Measurements from ENCODE around the gene METTL16.
"Not testable (repeated sequence)": the region's sequence is repeated elsewhere in the genome, so short reads cannot be mapped to it uniquely, and the experiment has no call there.

Gene METTL16

GRCh38 chr17:2447479-2447878 is 64.2 kb downstream of the METTL16 start:
- not testable (repeated sequence) for DNase-seq

GRCh38 chr17:2445638-2446037 is 66.0 kb downstream of the METTL16 start:
- no peak for DNase-seq

DNA sequence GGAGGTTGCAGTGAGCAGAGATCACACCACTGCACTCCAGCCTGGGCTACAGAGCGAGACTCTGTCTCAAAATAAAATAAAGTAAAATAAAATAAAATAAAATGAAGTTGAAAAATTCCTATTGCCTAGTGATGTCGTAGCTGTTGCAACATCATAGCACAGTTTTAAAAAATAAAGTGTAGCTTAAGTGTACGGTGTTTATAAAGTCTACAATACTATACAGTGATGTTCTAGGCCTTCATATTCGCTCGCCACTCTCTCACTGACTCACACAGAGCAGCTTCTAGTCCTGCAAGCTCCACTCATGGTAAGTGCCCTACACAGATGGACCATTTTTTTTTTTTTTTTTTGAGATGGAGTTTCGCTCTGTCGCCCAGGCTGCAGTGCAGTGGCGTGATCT is 67.3 kb downstream of the METTL16 start:
- no peak for DNase-seq

DNA sequence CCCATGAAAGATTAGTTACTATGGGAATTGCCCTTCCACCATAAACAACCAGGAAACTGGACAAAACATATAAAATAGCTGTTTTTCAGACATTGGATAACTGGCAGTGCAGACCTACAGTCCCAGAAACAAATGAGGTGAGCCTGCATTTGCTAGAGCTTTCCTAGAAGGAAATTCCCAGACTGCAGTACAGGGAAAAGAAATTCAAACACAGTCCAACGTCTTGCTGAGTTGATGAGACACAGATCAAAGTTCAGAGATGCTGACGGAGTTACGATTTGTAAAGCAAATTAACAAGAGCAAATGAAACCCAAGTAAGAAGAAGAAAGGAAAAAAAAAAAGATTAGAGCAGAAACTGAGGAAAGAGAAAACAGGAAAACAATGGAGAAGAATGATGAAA is 69.5 kb downstream of the METTL16 start:
- DNase-seq = no peak

DNA sequence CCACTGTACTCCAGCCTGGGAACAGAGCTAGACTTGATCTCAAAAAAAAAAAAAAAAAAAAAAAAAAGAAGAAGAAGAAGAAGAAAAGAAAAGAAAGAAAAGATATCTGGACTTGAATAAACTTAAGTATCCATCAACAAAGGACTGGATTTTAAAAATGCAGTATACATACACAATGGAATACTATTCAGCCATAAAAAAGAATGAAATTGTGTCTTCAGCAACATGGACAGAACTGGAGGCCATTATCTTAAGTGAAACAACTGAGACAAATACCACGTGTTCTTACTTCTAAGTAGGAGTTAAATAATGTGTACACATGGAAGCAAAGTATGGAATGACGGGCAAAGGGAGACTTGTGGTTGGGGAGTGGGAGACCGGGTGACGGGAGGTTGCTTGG is 70.8 kb downstream of the METTL16 start:
- no peak for DNase-seq

DNA sequence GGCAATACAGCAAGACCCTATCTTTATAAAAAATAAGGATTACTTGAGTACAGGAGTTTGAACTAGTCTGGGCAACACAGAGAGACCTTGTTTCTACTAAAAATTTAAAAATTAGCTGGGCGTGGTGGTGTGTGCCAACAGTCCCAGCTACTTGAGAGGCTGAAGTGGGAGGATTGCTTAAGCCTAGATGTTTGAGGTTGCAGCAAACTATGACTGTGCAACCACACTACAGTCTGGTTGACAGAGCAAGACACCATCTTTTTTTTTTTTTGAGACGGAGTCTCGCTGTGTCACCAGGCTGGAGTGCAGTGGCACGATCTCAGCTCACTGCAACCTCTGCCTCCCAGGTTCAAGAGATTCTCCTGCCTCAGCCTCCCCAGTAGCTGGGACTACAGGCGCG is 71.7 kb downstream of the METTL16 start:
- DNase-seq = not testable (repeated sequence)

- no peak for DNase-seq
These were observed 72.9 kb downstream of the METTL16 start for GRCh38 chr17:2438823-2439222.

- peak; percentile 79 for DNase-seq
These were observed 75.3 kb downstream of the METTL16 start for GRCh38 chr17:2436316-2436905.

DNA sequence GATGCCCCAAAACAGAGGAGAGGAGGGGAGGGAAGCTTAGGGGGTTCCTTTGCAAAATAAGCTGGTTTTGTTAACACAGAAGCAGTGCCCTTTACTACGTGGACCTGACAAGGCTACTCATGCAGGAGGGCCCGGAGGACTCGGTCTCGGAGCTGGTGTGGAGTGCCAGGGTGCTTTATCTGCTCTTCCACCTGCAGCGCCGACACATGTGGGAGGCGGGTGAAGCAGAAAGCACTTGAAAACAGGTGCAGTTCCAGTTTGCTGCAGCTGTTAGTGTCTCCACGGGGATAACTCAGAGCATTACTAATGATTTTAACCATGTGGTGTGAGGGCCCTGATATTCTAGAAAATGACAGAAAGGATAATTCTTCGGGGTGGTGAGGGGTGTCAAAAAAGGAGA is 75.8 kb downstream of the METTL16 start:
- peak; percentile 69 for DNase-seq

DNA sequence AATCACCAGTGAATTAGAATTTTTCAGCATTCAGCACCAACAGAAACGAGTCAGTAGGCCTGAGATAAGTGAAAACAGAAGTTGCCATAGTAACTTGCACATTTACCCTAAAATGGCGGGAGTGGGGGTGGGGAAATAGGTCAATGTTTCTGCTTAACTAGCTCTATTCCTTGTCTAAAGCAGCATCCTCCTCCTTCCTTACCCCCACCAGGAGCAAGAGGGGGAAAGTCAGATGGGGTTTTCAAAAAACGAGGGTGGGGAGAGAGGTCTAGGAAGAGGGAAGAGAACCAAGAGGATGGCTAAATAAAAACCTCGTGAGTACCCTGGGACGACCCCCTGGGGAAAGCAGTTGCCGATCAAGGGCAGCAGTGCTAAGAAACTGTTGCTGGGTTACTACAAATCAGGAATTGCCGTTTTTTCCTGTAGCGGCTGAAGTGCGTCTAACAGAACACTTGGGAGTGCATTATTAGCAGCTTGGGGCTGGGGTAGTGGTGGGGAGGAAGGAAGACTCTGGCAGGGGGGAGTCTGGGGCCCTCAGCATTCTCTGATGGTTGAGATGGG is 76.4 kb downstream of the METTL16 start:
- DNase-seq = peak; percentile 55

- no peak for DNase-seq
These were observed 78.0 kb downstream of the METTL16 start for GRCh38 chr17:2433696-2434095.

DNA sequence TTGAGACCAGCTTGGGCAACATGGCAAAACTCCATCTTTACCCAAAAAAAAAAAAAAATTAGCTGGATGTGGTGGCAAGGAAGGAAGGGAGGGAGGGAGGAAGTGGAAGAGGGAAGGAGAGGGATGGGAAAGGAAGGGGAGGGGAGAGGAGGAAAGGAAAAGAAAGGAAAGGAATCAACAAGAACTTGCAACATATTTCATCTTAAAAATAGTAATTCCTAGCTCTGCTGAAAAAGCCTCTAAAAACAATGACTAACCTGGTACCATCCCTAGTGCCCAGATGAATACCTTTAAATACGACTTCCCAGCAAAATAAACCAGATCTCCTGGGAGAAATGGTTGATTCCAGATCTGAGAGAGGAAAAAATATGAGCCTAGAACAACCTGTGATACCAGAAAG is 83.8 kb downstream of the METTL16 start:
- DNase-seq = no peak

DNA sequence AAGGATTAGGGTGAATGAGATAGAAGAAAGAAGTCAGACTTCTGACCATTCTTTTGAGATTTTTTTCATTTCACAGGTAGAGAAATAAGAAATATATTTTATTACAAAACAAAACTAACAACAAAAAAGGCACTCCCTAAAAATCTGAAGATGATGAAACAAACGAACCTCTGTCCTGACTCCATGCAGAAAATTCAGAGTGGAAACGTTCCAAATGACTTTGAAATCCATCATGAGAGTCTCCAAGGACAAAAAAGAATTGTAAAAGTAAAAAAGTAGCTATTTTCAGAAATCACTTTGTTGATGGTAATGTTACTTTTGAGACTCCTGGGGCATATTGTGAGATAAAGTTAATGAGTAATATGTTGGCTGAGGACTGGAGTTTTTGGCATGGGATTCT is 84.5 kb downstream of the METTL16 start:
- DNase-seq = no peak

GRCh38 chr17:2423271-2423670 is 88.4 kb downstream of the METTL16 start:
- DNase-seq = peak; percentile 33

DNA sequence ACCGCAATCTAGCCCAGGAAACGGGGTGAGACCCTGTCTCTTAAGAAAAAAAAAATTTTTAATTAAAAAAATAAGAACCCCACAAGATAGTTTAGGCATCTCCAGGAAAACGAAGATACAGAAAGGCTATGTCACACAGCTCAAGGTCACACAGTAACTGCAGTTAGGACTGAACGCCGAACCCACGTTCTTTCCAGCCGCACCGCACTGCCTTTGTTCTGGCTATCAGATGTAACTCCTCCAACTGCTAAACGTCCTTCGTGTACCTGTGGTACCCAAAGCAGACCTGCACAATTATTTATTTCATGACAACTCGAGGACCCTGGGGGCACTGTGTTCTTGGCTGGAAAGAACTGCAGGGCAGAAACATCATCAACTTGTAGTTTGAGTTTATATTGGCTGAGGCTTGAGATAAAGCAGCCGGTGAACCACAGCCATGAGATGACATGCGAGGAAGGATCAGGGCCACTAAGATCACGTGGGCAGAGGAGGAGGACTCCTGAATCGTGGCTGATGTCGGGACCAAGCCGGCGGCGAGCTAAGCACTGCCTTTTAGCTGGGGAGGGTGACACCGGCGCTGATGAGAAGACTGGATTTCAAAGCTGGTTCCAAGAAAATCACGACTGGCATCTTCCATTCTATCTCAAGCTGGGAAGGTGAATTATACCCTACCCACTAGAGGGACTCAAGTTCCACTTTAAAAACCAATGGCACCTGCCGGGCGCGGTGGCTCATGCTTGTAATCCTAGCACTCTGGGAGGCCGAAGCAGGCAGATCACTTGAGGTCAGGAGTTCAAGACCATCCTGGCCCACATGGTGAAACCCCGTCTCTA is 90.2 kb downstream of the METTL16 start:
- DNase-seq = no peak

DNA sequence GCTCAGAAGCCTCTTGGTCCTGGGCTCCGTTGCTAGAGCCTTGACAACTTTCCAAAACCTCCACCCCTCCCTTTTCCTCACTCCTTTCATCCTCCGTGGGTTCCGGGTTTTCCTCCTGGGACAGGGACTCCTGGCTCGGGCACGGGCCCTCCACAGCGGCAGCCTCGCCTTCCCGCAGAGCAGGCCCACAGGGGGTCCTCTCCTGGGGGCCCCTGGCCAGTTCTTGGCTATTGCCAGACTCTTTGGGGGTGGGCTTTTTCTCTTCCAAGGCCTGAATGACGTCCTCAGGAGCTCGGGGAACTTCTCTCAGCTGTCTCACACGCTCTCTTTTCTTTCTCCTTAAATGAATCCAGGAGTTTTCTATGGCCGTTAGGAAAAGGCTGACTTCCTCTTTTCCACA is 91.5 kb downstream of the METTL16 start:
- DNase-seq = no peak

GRCh38 chr17:2419486-2419885 is 92.2 kb downstream of the METTL16 start:
- no peak for DNase-seq

DNA sequence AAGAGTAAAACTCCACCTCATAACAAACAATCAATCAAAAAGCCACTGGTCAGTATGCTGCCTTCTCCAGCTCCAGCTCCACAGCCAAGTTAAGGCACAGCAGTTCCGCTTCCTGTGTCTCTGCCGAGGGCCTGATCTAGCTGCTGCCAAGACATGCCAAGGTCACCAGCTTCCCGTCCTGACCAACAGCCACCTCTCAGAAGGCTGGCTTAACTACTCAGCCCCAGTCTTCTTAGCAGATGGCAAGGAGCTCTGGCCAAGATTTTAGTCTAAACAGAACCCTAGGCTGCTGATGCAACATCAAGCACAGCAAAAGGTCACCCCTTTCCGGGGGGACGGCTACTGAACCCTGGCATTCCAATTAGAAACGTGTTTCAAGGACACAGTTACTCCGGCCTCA is 93.1 kb downstream of the METTL16 start:
- DNase-seq = no peak

GRCh38 chr17:2416010-2416734 is 95.5 kb downstream of the METTL16 start:
- no peak for DNase-seq

GRCh38 chr17:2415081-2415480 is 96.6 kb downstream of the METTL16 start:
- no peak for DNase-seq

GRCh38 chr17:2414446-2415064 is 97.1 kb downstream of the METTL16 start:
- DNase-seq = no peak

- DNase-seq = no peak
These were observed 99.1 kb downstream of the METTL16 start for GRCh38 chr17:2412561-2413021.

DNA sequence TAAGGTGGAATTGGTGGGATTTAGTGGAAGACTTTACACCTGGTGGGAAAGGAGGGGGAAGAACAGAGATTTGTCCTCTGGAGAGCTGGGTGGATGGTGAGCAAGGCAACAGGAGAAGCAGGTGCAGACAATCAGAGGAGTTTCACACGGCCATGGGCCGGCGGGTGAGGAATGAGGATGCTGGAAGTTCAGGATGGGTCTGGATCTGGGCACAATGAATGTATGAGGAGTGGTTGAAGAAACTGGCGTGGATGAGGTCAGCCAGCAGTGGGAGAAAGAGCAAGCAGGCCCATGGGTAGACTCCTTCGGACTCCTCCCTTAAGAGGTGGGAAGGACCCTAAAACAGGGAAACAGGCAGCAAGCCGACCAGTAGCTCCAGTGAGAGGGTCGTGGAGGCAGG is 100.7 kb downstream of the METTL16 start:
- DNase-seq = no peak

Data from NCI-H187 treated with DMSO at 0.1 percent for 48 hours (cell line).